Mesodermal cell (in vitro differentiated cells): Measurements from ENCODE around the gene TMEM163.

Experiments used
- H3K27ac ChIP-seq: 2 replicates; pipeline ENCODE4 v1.7.0; 2013; ENCODE audit warnings: mild to moderate bottlenecking, low read depth, low read length, moderate library complexity; ENCODE audit not compliant: severe bottlenecking
- H3K36me3 ChIP-seq: 2 replicates; pipeline ENCODE4 v1.7.1; 2013; ENCODE audit warnings: mild to moderate bottlenecking, low read length, moderate library complexity; ENCODE audit not compliant: control insufficient read depth, insufficient read depth
- H3K4me1 ChIP-seq: one replicate; pipeline ENCODE4 v1.7.1; 2013; ENCODE audit warnings: mild to moderate bottlenecking, low read length; ENCODE audit not compliant: insufficient read depth, control insufficient read depth, poor library complexity, severe bottlenecking
- H3K4me3 ChIP-seq: 2 replicates; pipeline ENCODE4 v1.7.0; 2013; ENCODE audit warnings: low read length, control low read depth, mild to moderate bottlenecking; ENCODE audit not compliant: insufficient read depth, poor library complexity, severe bottlenecking; ENCODE audit errors: extremely low read depth
- H3K9me3 ChIP-seq: 2 replicates; pipeline ENCODE4 v1.7.1; 2013; ENCODE audit warnings: mild to moderate bottlenecking, low read length, moderate library complexity; ENCODE audit not compliant: control insufficient read depth
- WGBS, 2 experiments: methylation state at CpG; one replicate each; pipeline ENCODE4 v1.1.5; 2013; ENCODE audit warnings: missing lambda C conversion rate in 2 of 2; ENCODE audit not compliant: insufficient coverage in 2 of 2; 5-methylcytosine and 5-hydroxymethylcytosine counted together

TMEM163 gene

GRCh38 chr2:134712299-134712698 lies 6.5 kb downstream of the TMEM163 start:
- Histone ChIP-seq H3K27ac (no peak overlapping the region), H3K9me3 (peaks cover 3% of the 10 kb centered on the region), H3K36me3 (no peaks in the 10 kb centered on the region), H3K4me3 (no peak overlapping the region), H3K4me1 (no peaks in the 10 kb centered on the region)
- WGBS, 2 experiments: 73% methylated on average over 3 of the region's 3 CpGs; no CpG with 5 or more reads in 1 of the 2 experiments

- H3K4me1 ChIP-seq: peaks cover 6% of the 10 kb centered on the region
- no peak overlapping the region for H3K4me3 ChIP-seq
- H3K36me3 ChIP-seq: no peaks in the 10 kb centered on the region
- peaks cover 3% of the 10 kb centered on the region for H3K9me3 ChIP-seq
- 38% methylated on average over 3 of the region's 3 CpGs; no CpG with 5 or more reads in 1 of the 2 experiments for WGBS, 2 experiments
- H3K27ac ChIP-seq: no peak overlapping the region
Observed at GRCh38 chr2:134711692-134712091, 7.1 kb downstream of the TMEM163 start.

DNA sequence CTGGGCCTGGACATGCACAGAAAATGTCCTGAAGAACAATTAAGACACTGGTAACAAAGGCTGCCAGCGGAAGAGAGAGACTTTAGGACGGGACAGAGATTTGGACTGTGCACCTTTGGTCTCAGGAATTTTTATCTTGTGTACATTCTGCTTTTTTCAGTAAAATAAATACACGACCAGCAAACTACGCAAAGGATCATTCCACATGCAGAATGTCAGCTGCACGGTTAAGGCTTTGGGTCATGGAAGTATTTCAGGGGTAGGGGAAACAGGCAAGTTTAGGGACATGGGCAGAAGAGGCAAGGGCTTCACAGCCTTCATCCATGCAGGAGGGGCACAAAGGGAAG lies 11.5 kb downstream of the TMEM163 start:
- WGBS, 2 experiments: 95 to 100% methylated on average over 4 of the region's 5 CpGs
- Histone ChIP-seq H3K4me3 (no peak overlapping the region), H3K36me3 (no peaks in the 10 kb centered on the region)

DNA sequence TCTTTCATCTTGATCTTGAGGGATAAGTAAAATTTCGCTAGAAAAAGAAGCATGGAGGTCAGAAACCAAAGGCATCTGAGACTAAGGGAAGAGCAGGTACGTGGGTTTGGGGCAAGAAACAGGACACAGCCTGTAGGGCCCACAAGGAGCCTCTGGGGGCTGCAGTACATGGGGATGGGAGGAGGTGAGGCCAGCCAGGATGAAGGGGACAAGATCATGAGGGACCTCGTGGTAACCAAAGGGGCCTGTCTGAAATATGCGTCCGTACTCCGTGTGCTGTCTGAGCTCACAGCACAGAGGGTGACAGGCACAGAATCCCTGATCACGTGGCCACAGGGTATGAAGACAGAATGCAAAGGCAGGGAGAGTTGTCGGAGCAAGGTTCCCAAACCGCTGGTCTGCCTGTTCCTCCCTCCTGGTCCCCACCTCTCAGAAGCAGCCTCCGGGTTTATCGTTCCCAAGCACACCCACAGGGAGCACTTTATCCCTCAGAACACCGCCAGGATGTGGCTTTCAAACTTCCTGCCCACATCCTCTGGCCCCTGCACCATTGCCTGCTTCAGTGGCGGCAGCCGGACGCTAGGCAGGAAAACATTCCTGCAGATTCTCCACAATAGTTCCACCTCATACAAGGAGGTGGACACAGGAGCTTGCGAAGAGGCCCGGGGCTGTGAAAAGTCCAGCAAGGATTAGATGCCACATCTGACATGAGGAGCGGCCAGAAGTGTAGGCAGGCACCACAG lies 12.0 kb downstream of the TMEM163 start:
- peaks cover 3% of the 10 kb centered on the region for H3K9me3 ChIP-seq
- H3K4me1 ChIP-seq: peaks cover 16% of the 10 kb centered on the region
- no peak overlapping the region for H3K4me3 ChIP-seq
- no peaks in the 10 kb centered on the region for H3K36me3 ChIP-seq
- WGBS, 2 experiments: 75 to 77% methylated on average over 15 of the region's 18 CpGs
- H3K27ac ChIP-seq: peak overlapping the region; percentile 45

More for the DNA sequence above, 11.5 kb downstream of the TMEM163 start:
- Histone ChIP-seq H3K27ac (peak overlapping the region; percentile 45), H3K4me1 (peaks cover 16% of the 10 kb centered on the region), H3K9me3 (peaks cover 3% of the 10 kb centered on the region)

DNA sequence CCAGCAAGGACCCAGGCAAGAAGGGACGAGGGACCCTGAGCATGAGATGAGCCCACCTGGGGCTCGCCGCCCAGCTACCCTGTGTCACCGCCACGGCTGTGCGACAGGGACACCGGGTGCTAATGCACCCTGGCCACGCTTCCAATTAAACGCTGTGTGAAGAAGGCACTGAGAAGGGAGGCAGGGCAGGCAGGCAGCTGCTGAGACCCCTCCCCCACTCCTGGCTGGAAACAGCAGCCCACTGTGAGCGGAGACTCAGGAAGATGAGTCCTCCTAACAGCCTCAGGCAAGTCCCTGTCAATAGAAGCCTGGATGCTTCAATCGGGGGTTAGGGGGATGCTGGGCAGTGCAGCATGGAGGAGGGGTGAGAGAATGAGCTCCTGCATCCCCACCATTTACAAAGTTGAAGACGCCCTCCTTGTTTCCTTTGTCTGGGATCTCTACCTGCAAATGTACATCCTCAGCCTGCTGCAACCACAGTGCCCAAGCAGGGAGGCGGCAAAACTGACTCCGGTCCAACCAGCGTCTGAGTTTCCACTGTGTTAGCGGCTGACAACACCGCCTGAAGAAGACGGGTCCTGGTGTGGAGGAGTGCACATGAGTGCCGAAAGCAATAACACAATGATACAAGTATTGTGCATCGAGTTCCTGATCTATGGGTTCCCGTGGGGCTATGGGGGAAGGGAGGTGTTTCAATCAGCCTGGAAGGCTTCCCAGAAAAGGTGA lies 12.8 kb downstream of the TMEM163 start:
- Histone ChIP-seq H3K9me3 (peaks cover 3% of the 10 kb centered on the region), H3K4me1 (peaks cover 16% of the 10 kb centered on the region), H3K36me3 (no peaks in the 10 kb centered on the region), H3K27ac (peak overlapping the region; percentile 41), H3K4me3 (no peak overlapping the region)
- 68 to 72% methylated on average over 16 to 17 of the region's 21 CpGs for WGBS, 2 experiments

DNA sequence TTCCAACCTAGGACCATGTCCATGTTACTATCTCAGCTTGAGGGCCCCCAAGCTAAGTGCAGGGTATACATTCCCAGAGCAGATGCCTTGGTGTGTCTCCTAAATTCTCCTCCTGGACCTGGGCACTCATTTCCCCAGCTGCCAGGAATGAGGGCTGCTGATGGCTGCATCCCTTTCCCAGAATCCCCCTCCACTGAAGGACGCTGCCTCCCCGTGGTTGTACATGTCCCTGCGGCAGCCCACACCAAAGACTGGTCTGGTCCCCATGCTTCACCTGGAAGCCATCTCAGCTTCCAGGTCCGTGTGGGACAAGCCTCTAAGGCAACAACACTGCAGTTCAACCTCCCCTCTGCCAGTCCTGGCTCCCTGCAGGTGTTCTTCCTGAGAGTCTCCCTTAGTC lies 14.6 kb downstream of the TMEM163 start:
- H3K27ac ChIP-seq: no peak overlapping the region
- WGBS, 2 experiments: 87 to 90% methylated on average over 4 of the region's 4 CpGs
- peaks cover 3% of the 10 kb centered on the region for H3K9me3 ChIP-seq
- H3K4me1 ChIP-seq: peaks cover 16% of the 10 kb centered on the region
- no peak overlapping the region for H3K4me3 ChIP-seq
- no peaks in the 10 kb centered on the region for H3K36me3 ChIP-seq

DNA sequence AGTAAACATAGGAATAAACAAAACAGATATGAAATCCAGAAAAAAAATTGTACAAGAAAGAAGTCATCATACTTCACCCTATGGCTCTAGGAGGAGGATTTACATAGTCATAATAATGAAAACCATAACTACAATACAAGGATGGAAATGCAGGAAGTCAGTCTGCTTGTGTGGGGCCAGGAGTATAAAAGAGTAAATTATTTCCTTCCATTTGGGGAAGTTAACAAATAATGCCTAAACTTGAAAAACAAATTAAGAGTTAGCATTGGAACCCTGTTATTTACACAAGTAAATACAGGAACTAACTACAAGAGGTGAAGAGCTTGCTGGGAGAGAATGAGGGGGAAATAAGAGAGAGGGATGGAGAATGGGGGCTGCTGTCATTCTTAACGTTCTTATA lies 15.4 kb downstream of the TMEM163 start:
- Histone ChIP-seq H3K27ac (no peak overlapping the region), H3K9me3 (peaks cover 3% of the 10 kb centered on the region), H3K4me3 (no peak overlapping the region), H3K4me1 (peaks cover 16% of the 10 kb centered on the region), H3K36me3 (no peaks in the 10 kb centered on the region)
- no CpG with 5 or more reads among the region's 1 CpG for WGBS, 2 experiments

DNA sequence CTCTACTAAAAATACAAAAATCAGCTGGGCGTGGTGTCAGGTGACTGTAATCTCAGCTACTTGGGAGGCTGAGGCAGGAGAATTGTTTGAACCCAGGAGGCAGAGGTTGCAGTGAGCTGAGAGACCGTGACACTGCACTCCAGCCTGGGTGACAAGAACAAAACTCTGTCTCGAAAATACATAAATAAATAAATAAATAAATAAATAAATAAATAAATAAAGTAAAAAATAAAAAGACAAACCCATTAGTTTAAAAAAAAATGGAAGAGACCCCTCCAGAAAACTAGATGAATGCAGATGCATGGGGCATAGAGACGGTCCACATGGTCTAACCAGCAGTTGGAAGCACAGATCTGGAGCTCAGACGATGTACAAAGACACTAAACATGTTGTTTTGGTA lies 18.1 kb downstream of the TMEM163 start:
- Histone ChIP-seq H3K4me1 (peaks cover 2% of the 10 kb centered on the region), H3K9me3 (no peaks in the 10 kb centered on the region), H3K36me3 (no peaks in the 10 kb centered on the region), H3K4me3 (no peak overlapping the region), H3K27ac (no peak overlapping the region)
- WGBS, 2 experiments: no CpG with 5 or more reads among the region's 5 CpGs

- Histone ChIP-seq H3K4me3 (no peak overlapping the region), H3K36me3 (no peaks in the 10 kb centered on the region), H3K4me1 (no peaks in the 10 kb centered on the region), H3K9me3 (no peaks in the 10 kb centered on the region), H3K27ac (no peak overlapping the region)
Observed at GRCh38 chr2:134694411-134694810, 24.4 kb downstream of the TMEM163 start.

- Histone ChIP-seq H3K4me3 (no peak overlapping the region), H3K4me1 (no peaks in the 10 kb centered on the region), H3K36me3 (no peaks in the 10 kb centered on the region), H3K27ac (no peak overlapping the region), H3K9me3 (no peaks in the 10 kb centered on the region)
- WGBS, 2 experiments: 89 to 91% methylated on average over 1 to 4 of the region's 6 CpGs
Observed at GRCh38 chr2:134693359-134694330, 25.2 kb downstream of the TMEM163 start.
